DMS 273 (cell line): ENCODE data around the gene SLC7A10.
"Not testable (repeated sequence)": the region's sequence is repeated elsewhere in the genome, so short reads cannot be mapped to it uniquely, and the experiment has no call there.

ENCODE experiments used
- DNase-seq: peaks from one replicate; lab custom pipeline; 2025; ENCODE audit not compliant: unreplicated experiment; lab: John Stamatoyannopoulos, UW

Gene SLC7A10

DNA sequence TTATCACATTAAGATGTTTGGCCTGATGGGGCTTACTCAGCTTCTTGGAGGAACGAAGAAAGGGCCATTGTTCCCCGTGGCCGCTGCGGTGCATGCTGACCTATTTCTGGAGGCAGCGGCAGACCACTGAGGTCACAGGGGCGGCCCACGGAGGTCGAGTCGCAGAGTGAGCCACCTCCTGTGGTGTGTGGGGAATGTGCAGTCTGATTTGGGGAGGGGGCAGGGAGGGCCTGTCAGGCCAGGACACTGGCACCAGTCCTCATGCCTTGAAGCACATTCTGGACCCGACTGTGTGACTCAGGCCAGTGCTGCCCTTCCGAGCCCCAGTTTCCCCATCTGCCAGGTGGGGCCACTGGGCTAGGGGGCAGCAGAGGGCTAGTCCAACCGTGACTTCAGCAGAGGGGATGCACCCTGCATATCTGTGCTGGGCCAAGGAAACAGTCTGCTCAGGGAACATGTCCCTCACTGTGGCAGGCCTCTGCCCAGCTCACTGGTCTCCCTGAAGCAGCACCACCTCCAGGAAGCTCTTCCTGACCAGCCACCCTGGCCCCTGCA is 6.3 kb downstream of the SLC7A10 start:
- DNase-seq: peak; percentile 32

DNA sequence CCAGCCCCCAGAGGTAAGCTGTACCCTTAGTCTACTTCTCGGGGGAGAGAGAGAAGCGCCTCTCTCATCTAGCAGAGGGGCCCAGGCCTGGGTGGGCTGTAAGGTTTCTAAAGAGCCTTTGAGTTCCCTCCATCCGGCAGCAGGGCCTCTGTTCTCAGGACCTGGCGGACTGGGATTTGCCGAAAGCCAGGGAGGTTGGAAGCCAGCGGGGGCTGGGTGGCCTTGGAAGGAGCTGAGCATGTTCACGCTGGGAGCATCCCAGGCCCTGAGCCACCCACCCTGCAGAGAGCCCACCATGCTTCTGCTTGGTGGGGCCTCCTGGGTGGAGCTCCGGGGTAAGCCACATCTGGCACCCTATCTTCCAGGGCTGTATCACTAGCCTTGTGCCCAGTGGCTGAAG is 7.8 kb downstream of the SLC7A10 start:
- no peak for DNase-seq

DNA sequence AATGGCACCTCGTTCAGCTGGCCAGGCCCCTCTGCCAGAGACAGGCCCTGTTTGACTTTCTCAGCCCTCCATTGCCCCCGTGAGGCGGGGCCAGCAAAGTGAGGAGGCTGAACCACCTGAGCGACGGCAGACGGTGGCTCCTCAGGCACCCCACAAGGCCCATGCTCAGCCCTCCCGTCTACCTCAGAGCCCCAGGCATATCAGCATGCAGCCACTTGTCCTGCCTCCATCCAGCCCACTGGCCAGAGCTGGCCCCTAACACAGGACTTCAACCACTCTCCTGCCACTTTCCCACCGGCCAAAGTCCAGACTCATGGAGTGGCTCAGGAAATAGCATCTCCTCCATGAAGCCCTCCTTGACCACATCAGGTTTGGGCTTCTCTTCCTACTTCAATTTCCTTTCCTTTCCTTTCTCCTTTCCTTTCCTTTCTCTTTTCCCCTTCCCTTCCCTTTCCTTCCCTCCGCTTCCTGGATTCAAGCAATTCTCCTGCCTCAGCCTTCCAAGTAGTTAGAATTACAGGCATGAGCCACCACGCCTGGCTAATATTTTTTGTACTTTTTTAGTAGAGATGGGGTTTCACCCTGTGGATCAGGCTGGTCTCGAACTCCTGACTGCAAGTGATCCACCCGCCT is 9.3 kb downstream of the SLC7A10 start:
- DNase-seq: no peak

DNA sequence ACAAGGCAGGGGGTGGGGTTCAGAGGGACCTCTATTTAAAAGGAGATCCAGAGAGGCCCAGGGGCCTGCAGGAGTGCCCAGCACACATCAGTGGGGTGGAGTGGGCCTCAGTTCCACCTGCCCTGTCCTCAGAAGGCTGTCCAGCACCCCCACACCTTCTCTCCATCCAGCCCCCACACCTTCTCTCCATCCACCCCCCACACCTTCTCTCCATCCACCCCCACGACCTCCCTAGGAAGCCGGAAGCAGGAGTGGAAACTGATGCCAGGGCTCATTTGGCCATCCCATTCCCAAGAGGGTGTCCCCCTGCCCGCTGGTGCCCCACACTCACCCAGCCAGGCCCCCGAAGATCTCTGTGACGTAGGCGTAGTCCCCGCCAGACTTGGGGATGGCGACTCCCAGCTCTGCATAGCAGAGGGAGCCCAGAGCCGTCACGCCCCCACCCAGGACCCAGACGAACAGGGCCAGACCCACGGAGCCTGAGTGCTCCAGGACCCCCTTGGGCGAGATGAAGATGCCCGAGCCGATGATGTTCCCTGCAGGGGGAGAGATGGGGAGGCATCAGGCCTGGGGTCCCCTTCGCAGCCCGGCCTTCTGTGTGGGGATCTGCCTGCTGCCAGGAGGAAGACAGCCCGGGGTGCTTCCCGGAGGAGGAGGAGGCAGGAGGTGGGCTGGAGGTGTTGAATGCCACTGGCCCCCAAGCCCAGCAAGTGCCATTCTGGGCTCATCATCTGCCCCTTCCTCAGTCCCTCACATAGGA is 10.0 kb downstream of the SLC7A10 start:
- no peak for DNase-seq

DNA sequence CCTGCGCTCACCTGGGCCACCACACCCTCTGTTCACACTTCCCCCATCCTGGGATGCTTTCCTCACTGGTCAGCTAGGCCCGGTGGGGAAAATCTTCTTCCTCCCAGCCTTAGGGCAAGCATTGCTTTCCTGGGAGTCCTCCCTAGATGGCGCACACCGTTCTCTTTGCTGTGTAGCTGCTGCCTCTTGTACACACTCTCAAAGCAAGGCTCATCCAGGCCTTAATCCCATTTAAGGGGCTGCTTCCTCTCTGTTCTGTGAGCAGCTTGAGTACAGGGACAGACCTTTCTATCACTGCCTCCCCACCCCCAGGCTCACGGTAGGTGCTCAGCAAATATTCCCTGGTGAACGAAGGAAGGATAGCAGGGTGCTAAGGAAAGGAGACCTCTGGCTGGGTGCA is 11.1 kb downstream of the SLC7A10 start:
- peak; percentile 53 for DNase-seq

DNA sequence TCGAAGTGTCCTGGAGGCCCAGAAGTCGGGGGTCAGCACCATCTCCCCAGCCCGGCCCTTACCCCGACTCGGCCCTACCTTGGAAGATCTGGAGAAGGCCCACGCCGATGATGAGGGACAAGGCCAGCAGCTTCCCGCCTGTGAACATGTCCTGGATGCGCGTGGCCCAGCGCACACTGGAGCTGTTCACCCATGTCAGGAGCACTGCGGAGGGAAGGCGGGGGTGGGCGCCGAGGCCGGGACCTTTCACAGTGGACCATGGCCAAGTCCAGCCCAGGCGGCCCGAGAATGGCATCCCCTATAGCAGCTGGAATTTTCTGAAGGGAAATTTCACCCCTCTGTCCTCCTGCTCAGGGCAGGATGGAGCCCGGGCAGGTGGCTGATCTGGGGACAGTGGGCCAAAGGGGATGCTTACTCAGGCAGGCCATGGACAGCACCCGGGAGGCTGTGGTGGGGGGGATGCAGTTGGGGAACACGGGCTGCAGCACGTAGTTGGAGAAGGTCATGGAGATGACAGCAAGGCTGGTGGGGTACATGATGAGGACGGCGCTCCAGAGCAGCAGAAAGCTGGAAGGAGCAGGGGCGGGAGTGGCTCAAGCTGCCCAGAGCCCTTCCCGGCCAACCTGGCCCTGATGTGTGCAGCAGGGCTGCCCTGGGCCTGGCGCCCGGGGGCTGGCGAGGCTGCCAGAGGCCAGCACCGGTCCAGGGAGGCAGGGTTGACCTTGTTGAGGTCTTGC is 13.0 kb downstream of the SLC7A10 start:
- no peak for DNase-seq

DNA sequence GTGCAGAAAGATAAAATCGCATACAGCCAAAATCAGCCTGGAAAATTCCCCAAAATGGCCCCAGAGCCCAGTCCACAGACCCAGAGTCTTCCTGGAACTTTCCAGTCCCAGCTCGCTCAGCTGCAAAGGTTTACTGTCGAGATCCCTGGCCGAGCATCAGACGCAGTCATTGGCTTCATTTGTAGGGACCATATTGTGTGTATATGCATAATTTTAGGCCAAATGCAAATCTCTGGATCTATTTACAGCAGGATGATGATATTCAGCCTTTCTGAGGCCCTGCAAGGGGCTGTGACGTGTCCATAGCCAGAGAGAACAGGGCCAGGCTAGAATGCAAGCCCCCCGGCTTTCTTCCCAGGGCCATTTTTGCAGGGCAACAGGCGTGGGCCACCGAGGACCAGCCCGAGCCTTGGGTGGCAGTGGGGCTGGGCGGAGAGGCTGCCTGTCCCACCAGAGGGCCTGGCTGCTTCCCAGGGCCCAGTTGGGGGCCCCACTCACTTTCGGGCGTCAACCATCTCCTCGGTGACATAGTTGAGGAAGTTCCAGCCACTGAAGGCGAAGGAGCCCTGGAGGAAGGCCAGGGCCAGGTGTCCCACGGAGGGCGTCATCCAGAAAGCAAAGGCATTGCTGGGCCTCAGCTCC is 13.7 kb downstream of the SLC7A10 start:
- no peak for DNase-seq

DNA sequence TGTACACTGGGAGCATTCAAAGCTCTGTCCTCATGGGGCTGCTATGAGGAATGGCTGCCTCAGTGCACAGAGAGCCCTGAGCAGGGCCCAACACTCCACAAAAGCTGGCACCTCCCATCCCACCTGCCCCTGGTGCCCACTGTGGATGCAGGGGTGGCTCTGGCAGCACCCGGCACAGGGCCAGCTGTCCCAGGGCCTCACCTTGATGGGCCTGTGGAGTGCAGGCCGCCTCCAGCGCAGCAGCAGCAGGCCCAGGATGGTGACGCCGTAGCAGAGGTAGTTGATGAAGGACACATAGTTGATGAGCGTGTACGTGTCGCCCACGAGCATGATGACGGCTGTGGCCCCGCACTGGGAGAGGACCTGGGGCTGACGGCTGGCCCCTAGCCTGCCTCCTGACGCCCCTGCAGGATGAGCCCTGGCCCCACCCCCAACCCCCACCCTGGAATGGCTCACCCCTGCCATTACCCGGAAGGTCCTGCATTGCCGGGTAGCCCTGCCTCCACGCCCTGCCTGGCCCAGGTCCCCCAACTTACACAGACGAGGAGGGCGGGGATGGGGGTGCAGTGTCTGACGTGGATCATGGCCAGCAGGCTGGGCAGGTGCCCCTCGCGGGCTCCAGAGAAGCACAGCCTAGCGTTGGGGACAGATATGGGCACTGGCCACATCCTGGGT is 15.2 kb downstream of the SLC7A10 start:
- DNase-seq: no peak

DNA sequence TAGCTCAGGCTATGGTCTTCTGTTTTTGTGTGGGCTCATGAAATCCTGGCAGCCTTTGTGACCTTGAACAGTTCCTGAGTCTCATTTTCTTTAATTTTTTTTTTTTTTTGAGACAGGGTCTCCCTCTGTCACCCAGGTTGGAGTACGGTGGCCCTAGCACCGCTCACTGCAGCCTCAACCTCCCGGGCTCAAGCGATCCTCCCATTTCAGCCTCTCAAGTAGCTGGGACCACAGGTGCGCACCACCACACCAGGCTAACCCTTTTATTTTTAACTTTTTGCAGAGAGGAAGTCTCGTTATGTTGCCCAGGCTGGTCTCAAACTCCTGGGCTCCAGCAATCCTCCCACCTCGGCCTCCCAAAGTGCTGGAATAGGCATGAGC is 15.8 kb downstream of the SLC7A10 start:
- DNase-seq: not testable (repeated sequence)

DNA sequence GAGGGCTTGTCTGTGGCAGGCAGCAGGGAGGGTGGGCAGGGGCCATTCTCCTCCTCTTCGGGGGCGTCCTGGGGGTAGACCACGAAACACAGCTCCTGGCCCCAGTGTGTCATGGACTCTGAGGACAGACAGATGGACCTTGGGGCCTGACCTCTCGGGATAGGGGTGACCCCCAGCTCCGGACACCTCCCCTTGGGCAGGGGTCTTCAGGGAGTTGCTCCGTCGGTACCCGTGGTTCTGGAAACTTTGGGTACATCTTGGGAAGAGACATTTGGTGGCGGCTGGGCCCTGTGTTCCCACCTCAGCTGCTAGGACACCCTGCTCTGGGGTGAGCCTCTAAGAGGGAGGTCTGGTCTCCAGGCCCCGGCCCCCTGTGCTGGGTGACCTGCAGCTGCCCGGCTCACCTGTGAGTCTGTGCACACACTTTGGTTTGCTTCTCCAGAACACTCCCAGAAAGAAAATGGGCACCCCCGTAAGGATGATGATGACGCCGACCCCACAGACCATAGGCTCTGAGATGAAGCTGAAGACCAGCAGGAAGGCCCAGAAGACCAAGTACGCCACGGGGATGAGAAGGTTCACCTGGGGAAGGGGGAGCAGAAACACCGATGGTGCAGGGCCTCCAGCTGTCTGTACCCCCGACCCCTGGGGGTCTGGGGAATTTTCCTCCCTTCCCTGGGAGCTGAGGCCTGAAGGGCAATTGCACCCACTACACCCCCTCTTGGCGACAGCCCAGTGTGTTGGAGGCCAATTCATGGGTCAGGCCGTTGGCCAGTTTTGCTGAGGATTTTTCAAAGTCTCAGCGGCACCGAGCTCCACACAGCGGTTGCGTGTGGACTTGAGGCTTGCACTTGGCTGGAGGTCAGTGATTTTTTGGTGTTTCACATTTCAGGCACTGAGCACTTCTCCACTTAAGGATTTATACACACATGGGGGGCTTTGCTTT is 16.5 kb downstream of the SLC7A10 start:
- DNase-seq: no peak

DNA sequence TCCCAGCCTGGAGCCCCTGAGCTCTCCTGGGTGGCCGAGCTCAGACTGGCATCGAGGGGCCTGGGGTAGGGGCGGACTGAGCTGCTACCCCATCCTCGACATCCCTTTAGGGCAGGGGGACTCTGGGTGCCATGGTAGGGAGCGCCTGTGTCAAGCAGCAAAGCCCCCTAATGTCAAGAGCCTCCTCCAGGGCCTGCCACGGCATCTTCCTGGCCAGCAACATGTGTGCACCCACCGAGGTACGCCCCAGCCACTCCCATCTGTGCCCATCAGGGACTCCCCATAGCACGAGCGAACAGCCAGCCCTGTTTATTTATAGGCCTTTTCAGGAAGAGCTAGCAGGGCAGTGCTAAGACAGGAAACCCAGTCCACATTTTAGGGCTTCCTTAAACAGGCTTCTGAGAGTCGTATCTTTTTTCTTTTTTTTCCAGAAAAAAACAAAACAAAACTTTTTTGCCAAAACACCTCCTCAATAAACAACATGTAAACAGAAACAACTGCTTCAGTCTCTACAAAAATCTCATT is 17.2 kb downstream of the SLC7A10 start:
- DNase-seq: no peak

DNA sequence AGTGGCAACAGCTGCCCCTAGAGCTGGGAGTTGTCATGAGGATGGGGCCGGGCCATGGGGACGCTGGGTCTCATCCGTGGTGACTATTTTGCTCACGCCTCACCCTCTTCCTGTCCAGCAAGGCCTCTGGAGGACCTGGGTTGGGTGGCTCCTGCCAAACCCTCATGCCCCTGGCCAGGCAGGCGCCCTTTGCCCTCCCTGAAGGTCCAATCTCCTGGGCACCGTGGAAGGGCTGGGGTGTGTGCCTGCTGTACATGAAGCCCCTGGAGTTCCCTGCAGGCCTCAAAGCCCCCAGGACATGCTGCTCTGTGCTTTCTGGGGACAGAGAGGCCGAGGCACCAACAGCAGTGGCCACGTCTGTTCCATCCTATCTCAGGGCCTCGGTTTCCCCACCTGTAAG is 17.7 kb downstream of the SLC7A10 start:
- DNase-seq: no peak

DNA sequence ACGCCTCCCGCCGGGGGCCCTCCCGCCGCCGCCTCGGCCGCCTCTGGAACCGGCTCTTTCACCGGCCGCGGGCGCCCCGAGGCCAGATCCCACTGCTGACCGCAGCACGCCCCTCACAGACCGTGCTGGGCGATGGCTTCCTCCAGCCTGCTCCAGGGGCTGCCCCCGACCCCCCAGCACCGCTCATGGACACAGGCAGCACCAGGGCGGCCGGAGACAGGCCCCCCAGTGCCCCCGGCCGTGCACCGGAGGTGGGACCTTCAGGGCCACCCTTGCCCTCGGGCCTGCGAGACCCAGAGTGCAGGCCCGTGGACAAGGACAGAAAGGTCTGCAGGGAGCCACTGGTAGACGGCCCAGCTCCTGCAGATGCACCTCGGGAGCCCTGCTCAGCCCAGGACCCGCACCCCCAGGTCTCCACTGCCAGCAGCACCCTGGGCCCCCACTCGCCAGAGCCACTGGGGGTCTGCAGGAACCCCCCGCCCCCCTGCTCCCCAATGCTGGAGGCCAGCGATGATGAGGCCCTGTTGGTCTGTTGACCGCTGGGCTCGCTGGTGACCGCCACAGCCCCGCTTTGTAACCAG is 18.5 kb downstream of the SLC7A10 start:
- DNase-seq: no peak

DNA sequence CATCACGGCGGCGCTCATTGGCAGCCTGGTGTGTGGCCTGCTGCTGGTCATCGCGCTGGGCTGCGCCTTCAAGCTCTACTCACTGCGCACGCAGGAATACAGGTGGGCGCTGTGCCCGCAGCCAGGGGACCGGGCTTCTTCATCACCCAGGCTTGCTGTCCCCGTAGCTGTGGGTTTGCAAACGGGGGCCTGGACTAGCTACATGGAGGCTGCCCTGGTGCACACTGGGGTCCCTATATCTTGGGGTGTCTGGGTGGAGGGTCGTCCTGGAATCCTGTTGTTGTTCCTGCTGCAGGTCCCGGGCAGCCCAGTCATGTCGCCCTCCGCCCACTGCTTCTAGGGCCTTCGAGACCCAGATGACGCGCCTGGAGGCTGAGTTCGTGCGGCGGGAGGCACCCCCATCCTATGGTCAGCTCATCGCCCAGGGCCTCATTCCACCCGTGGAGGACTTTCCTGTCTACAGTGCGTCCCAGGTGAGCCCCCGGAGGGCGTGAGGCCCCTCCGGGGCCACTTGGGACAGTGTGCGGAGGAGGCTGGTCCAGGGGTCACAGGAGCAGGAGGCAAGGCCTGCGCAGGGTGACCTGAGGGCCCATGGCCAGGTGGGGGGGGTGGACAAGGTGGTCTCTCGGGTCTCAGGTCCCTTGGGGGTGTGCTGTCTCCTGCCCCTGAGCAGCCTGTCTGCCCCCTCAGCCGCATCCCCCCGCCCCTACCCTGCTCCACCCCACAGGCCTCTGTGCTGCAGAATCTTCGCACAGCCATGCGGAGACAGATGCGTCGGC is 19.2 kb downstream of the SLC7A10 start:
- no peak for DNase-seq

DNA sequence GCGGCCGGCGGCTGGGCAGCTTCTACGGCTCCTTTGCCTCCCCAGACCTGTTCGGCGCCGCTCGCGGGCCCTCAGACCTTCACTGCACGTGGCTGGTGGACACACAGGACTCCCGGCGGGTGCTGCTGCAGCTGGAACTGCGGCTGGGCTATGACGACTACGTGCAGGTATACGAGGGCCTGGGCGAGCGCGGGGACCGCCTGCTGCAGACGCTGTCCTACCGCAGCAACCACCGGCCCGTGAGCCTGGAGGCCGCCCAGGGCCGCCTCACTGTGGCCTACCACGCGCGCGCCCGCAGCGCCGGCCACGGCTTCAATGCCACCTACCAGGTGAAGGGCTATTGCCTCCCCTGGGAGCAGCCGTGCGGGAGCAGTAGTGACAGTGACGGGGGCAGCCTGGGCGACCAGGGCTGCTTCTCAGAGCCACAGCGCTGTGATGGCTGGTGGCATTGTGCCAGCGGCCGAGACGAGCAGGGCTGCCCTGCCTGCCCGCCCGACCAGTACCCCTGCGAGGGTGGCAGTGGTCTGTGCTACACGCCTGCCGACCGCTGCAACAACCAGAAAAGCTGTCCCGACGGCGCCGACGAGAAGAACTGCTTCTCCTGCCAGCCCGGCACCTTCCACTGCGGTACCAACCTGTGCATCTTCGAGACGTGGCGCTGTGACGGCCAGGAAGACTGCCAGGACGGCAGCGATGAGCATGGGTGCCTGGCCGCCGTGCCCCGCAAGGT is 20.0 kb downstream of the SLC7A10 start:
- DNase-seq: no peak

DNA sequence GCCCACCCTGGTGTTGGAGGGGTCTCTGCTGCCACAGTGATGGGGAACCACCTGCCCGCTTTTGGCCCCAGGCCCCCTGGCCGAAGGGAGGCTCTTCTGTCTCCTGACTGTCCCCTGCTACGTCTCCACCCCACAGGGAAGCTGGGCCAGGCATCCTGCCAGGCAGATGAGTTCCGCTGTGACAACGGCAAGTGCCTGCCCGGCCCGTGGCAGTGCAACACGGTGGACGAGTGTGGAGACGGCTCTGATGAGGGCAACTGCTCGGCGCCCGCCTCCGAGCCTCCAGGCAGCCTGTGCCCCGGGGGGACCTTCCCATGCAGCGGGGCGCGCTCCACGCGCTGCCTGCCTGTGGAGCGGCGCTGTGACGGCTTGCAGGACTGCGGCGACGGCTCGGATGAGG is 20.5 kb downstream of the SLC7A10 start:
- no peak for DNase-seq

DNA sequence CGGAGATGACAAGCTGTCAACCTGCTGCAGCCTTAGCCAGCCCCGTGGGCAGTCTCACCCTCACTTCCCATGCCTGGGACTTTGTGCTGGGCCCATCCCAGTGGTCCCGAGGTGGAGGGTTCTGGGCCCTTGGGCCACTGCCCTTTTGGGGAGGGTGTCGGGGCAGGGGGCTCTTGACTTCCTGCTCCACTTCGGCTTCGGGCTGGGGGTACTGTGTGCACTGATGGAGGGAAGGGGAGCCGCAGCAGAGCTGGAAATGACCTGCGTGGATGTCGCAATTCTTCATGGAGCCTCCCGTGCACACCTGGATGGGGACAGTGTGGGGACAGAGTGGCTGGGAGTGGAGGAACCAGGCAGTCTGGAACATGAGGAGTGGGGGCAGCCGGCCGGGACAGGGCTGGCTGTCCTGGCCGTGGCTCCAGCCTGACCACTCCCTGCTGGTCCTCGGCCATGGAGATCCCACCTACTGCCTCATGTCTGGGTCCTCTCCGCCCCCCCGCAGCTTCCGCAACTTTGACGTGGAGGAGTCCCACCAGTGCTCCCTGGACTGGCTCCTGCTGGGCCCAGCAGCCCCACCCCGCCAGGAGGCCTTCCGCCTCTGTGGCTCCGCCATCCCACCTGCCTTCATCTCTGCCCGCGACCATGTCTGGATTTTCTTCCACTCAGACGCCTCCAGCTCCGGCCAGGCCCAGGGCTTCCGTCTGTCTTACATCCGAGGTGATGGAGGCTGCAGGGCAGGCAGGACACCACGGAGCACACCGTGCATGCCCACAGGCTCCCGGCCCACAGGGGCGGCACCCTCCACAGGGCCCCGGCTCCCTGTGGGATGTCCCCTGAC is 21.3 kb downstream of the SLC7A10 start:
- no peak for DNase-seq
